Stimulated activated naive CD4-positive, alpha-beta T cell treated with Interleukin-2 at 50 U/mL for 16 hours (primary cell): Measurements from ENCODE around the gene CZIB.

Experiments
- DNase-seq: peaks from one replicate; lab custom pipeline; 2025; lab: John Stamatoyannopoulos, UW

The CZIB gene

GRCh38 chr1:53220171-53220961 lies at the start of gene CZIB:
Gene CZIB (minus strand): TSS chr1:53220634. CDS start chr1:53220575, 59 bp downstream.
- peak; percentile 96 for DNase-seq

- no peak for DNase-seq
Measured at GRCh38 chr1:53270107-53270506, 49.7 kb upstream of the CZIB start.

GRCh38 chr1:53267761-53268160 lies 47.3 kb upstream of the CZIB start:
- no peak for DNase-seq

- no peak for DNase-seq
Measured at GRCh38 chr1:53266038-53266437, 45.6 kb upstream of the CZIB start.

GRCh38 chr1:53265581-53265980 lies 45.1 kb upstream of the CZIB start:
- no peak for DNase-seq

GRCh38 chr1:53264048-53264447 lies 43.6 kb upstream of the CZIB start:
- DNase-seq: no peak

GRCh38 chr1:53262000-53262399 lies 41.6 kb upstream of the CZIB start:
- no peak for DNase-seq

GRCh38 chr1:53260631-53261247 lies 40.3 kb upstream of the CZIB start:
- no peak for DNase-seq

GRCh38 chr1:53259932-53260331 lies 39.5 kb upstream of the CZIB start:
- no peak for DNase-seq

GRCh38 chr1:53258216-53258615 lies 37.8 kb upstream of the CZIB start:
- DNase-seq: no peak

GRCh38 chr1:53257454-53258081 lies 37.1 kb upstream of the CZIB start:
- no peak for DNase-seq

GRCh38 chr1:53256511-53257453 lies 36.3 kb upstream of the CZIB start:
- no peak for DNase-seq

- DNase-seq: no peak
Measured at GRCh38 chr1:53255031-53255430, 34.6 kb upstream of the CZIB start.

- no peak for DNase-seq
Measured at GRCh38 chr1:53254011-53254640, 33.7 kb upstream of the CZIB start.

GRCh38 chr1:53250325-53250724 lies 29.9 kb upstream of the CZIB start:
- no peak for DNase-seq

GRCh38 chr1:53249706-53250105 lies 29.3 kb upstream of the CZIB start:
- DNase-seq: no peak

GRCh38 chr1:53246261-53247134 lies 26.1 kb upstream of the CZIB start:
- no peak for DNase-seq

GRCh38 chr1:53244141-53244540 lies 23.7 kb upstream of the CZIB start:
- DNase-seq: no peak

- no peak for DNase-seq
Measured at GRCh38 chr1:53242381-53242780, 21.9 kb upstream of the CZIB start.

- DNase-seq: no peak
Measured at GRCh38 chr1:53241828-53242227, 21.4 kb upstream of the CZIB start.
